Kidney epithelial cell (primary cell): Measurements from ENCODE around the gene B3GNT4. TPM values are rescaled to one million over a fixed set of nuclear protein-coding genes. Genes with fewer than 3 reads are reported as not detected.

Experiments used
- DNase-seq: peaks from one replicate; pipeline ENCODE4 v3.0.0-alpha.2; 2010; ENCODE audit warnings: low read depth
- H3K27me3 ChIP-seq: 2 replicates; pipeline ENCODE4 v1.6.0; 2011; ENCODE audit warnings: low read length; ENCODE audit not compliant: control insufficient read depth, insufficient read depth
- H3K36me3 ChIP-seq: 2 replicates; pipeline ENCODE4 v1.5.1; 2011; ENCODE audit warnings: low read length; ENCODE audit not compliant: control insufficient read depth, insufficient read depth
- H3K4me3 ChIP-seq: 2 replicates; pipeline ENCODE4 v1.5.1; 2011; ENCODE audit warnings: low read depth, mild to moderate bottlenecking, control low read depth, low read length
- total RNA-seq: library from RNA; depleted of rRNA; stranded (reverse); fragments of >200 nt; gene quantifications from 2 replicates; pipeline ENCODE4 v1.2.3, GENCODE V29; 2015
- TF ChIP-seq, protein P1 (sequence below): IDR thresholded peaks from 2 replicates; pipeline ENCODE4 v1.5.1; 2011; ENCODE audit warnings: mild to moderate bottlenecking, moderate library complexity, low read length, control low read depth, inconsistent platforms; ENCODE audit not compliant: insufficient read depth, poor library complexity, severe bottlenecking

The B3GNT4 gene
- total RNA-seq, 1 donor from 2014 or later: 0.75 TPM

DNA sequence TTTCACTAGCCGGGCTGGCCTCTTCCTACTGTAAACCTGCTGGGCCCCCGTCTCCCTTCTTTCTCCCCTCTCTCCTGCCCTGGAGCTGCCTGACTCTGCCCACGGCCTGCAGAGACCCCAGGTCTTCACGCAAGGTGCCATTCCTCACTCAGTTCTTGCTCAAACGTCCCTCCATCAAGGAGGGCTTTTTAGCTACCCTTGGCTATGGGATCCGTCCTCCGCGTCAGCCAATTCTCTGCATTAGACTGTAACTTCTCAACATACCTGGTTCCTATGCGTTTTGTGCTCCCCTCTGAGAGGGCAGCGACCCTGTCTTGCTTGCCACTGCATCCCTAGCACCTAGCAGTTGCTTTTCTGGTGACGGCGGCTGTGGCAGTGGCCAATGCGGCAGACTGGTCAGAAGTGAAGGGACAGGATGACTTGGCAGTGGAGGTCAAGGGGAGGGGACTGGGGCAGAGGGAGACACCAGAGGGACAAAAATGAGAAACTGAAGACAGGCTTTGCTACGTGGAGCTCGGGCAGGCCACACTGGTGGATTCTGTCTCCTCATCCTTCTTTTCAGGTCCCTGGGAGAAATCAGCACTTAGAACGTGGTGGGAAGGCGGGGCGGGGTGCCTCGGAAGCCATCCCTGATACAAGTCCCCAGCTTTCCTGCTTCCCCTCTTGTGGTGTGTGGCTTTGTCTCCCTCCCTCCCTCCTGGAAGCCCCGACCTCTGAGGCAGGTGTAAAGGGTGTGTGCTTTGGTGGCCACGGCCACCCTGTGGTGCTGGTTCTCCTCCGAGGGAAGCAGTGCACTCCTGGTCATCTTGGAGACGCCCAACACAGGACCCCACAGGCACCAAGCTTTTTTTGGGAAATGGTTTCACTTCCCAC lies 1.8 kb downstream of the B3GNT4 start:
- TF ChIP-seq, protein P1, sequence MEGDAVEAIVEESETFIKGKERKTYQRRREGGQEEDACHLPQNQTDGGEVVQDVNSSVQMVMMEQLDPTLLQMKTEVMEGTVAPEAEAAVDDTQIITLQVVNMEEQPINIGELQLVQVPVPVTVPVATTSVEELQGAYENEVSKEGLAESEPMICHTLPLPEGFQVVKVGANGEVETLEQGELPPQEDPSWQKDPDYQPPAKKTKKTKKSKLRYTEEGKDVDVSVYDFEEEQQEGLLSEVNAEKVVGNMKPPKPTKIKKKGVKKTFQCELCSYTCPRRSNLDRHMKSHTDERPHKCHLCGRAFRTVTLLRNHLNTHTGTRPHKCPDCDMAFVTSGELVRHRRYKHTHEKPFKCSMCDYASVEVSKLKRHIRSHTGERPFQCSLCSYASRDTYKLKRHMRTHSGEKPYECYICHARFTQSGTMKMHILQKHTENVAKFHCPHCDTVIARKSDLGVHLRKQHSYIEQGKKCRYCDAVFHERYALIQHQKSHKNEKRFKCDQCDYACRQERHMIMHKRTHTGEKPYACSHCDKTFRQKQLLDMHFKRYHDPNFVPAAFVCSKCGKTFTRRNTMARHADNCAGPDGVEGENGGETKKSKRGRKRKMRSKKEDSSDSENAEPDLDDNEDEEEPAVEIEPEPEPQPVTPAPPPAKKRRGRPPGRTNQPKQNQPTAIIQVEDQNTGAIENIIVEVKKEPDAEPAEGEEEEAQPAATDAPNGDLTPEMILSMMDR: no peak
- Histone ChIP-seq H3K4me3 (no peak overlapping the region), H3K36me3 (no peaks in the 10 kb centered on the region), H3K27me3 (peaks cover 27% of the 10 kb centered on the region)
- no peak for DNase-seq

DNA sequence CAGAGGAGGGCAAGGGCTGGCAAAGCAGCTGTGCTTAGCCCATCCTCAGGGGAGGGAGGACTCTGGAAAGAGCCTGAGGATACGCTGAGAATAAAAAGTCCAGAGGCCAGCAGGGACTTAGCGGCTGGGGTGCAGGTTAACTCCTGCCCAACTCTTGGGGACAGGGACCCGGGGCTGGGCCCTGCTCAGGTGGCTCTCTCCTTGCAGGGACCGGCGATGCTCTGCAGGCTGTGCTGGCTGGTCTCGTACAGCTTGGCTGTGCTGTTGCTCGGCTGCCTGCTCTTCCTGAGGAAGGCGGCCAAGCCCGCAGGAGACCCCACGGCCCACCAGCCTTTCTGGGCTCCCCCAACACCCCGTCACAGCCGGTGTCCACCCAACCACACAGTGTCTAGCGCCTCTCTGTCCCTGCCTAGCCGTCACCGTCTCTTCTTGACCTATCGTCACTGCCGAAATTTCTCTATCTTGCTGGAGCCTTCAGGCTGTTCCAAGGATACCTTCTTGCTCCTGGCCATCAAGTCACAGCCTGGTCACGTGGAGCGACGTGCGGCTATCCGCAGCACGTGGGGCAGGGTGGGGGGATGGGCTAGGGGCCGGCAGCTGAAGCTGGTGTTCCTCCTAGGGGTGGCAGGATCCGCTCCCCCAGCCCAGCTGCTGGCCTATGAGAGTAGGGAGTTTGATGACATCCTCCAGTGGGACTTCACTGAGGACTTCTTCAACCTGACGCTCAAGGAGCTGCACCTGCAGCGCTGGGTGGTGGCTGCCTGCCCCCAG lies 2.8 kb downstream of the B3GNT4 start:
- DNase-seq: no peak
- H3K36me3 ChIP-seq: no peaks in the 10 kb centered on the region
- H3K4me3 ChIP-seq: no peak overlapping the region
- TF ChIP-seq, protein P1: no peak
- peaks cover 27% of the 10 kb centered on the region for H3K27me3 ChIP-seq

DNA sequence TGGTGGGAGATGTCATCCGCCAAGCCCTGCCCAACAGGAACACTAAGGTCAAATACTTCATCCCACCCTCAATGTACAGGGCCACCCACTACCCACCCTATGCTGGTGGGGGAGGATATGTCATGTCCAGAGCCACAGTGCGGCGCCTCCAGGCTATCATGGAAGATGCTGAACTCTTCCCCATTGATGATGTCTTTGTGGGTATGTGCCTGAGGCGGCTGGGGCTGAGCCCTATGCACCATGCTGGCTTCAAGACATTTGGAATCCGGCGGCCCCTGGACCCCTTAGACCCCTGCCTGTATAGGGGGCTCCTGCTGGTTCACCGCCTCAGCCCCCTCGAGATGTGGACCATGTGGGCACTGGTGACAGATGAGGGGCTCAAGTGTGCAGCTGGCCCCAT lies 3.5 kb downstream of the B3GNT4 start:
- DNase-seq: no peak
- TF ChIP-seq, protein P1: no peak
- H3K36me3 ChIP-seq: no peaks in the 10 kb centered on the region
- H3K27me3 ChIP-seq: peaks cover 27% of the 10 kb centered on the region
- H3K4me3 ChIP-seq: no peak overlapping the region

DNA sequence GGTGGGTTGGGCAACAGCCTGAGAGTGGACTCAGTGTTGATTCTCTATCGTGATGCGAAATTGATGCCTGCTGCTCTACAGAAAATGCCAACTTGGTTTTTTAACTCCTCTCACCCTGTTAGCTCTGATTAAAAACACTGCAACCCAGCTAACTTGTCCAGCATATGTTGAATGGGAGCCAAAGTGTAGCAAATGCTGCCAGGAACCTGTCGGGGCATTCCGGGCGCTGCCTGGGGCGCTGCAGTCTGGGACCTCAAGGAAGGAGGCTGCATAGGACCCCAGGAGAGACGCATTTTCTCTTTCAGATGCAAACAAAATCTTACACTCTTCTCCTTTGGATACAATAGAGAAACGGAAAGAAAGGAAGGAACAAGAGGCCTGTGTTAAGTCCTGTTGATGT lies 3.9 kb downstream of the B3GNT4 start:
- no peak overlapping the region for H3K4me3 ChIP-seq
- H3K36me3 ChIP-seq: no peaks in the 10 kb centered on the region
- no peak for DNase-seq
- TF ChIP-seq, protein P1: no peak
- H3K27me3 ChIP-seq: peaks cover 27% of the 10 kb centered on the region

DNA sequence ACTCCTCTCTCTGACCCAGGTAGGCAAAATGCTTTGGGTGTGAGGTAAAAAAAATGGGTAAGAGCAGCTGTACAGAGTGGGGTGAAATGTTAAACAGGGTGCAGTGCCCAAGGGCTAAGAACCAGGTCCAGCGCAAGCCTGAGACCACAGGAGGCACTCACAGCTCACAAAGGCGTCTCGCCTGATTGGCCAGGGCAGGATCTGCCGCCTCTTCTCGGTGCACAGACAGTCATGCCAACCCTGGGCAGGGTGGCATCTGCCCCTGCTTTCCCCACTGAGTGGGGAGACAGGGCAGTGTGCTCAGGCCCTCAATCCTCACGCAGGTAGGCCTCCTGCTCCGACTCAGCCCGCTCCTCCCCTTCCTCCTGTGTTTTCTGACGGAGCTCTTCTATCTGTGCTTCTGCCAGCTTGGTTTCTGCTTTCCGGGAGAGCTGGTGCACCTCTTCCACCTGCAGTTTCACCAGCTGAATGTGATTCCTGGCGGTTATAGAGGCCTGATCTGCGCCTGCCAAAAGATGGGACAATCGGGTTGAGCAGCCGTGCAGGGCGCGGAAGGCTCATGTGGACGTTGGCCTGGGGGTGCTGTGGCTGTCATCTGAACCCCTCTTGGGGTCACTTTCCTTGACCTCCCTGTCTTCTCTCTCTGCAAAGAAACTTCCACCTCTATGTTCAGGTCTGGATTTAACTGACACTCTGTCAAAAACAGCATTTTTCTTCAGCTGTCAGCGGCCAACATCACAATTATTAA lies 4.7 kb downstream of the B3GNT4 start:
- TF ChIP-seq, protein P1: no peak
- DNase-seq: no peak
- no peak overlapping the region for H3K4me3 ChIP-seq
- H3K27me3 ChIP-seq: peaks cover 27% of the 10 kb centered on the region
- H3K36me3 ChIP-seq: peaks cover 1% of the 10 kb centered on the region
